Activated CD4-positive, alpha-beta T cell treated with anti-CD3 and anti-CD28 coated beads, Interleukin-2, amount 50 U/mL, for 4 hours (primary cell): ENCODE results near the gene KIF1B.
"Not testable (repeated sequence)": the region's sequence is repeated elsewhere in the genome, so short reads cannot be mapped to it uniquely, and the experiment has no call there.

Source experiments
- DNase-seq, 2 experiments: peaks; one replicate each; pipeline ENCODE4 v3.0.0-alpha.2; 2020

Gene KIF1B

GRCh38 chr1:10398278-10398733 is 187.9 kb downstream of the KIF1B start:
- DNase-seq: no peak

- DNase-seq: peak; percentile 96 to 97
Measured at GRCh38 chr1:10398734-10399443, 188.5 kb downstream of the KIF1B start, which contains the start of gene PGD. Gene PGD, plus strand, starts transcription at chr1:10399064. Its CDS starts 54 bp downstream, at chr1:10399118.

- no peak for DNase-seq
Measured at GRCh38 chr1:10399444-10399941, 189.1 kb downstream of the KIF1B start.

- DNase-seq: no peak
Measured at GRCh38 chr1:10400013-10400412, 189.6 kb downstream of the KIF1B start.

GRCh38 chr1:10401281-10401680 is 190.9 kb downstream of the KIF1B start:
- no peak for DNase-seq

GRCh38 chr1:10402729-10403274 is 192.4 kb downstream of the KIF1B start:
- no peak for DNase-seq

- no peak for DNase-seq
Measured at GRCh38 chr1:10407201-10407600, 196.8 kb downstream of the KIF1B start.

GRCh38 chr1:10415211-10415930 is 205.0 kb downstream of the KIF1B start:
- DNase-seq: no peak

- not testable (repeated sequence) for DNase-seq
Measured at GRCh38 chr1:10415967-10416366, 205.6 kb downstream of the KIF1B start.

- DNase-seq: not testable (repeated sequence)
Measured at GRCh38 chr1:10418741-10419140, 208.4 kb downstream of the KIF1B start.

GRCh38 chr1:10419351-10419750 is 209.0 kb downstream of the KIF1B start:
- DNase-seq: no peak

GRCh38 chr1:10421637-10422036 is 211.3 kb downstream of the KIF1B start:
- DNase-seq: no peak

- DNase-seq: no peak
Measured at GRCh38 chr1:10424034-10424433, 213.7 kb downstream of the KIF1B start.

- DNase-seq: no peak
Measured at GRCh38 chr1:10424651-10425050, 214.3 kb downstream of the KIF1B start.

GRCh38 chr1:10425826-10426534 is 215.6 kb downstream of the KIF1B start:
- DNase-seq: not testable (repeated sequence)

GRCh38 chr1:10426535-10426848 is 216.1 kb downstream of the KIF1B start:
- DNase-seq: not testable (repeated sequence)

GRCh38 chr1:10428984-10429383 is 218.6 kb downstream of the KIF1B start:
- no peak for DNase-seq

GRCh38 chr1:10429868-10430215 is 219.5 kb downstream of the KIF1B start:
- DNase-seq: no peak

GRCh38 chr1:10430216-10431069 is 220.1 kb downstream of the KIF1B start, which contains the start of gene CENPS:
Gene CENPS, plus strand, starts transcription at chr1:10430433. Its CDS starts 85 bp downstream, at chr1:10430518.
- DNase-seq: peak; percentile 79 to 82
